Smooth muscle cell (in vitro differentiated cells): ENCODE measurements around the gene MTPN. TPM values are rescaled to one million over a fixed set of nuclear protein-coding genes. Genes with fewer than 3 reads are reported as not detected.

ENCODE experiments used
- DNase-seq: peaks from one replicate; lab custom pipeline; 2025; ENCODE audit not compliant: unreplicated experiment; lab: John Stamatoyannopoulos, UW
- H2AFZ ChIP-seq: fragments of 200-600 bp; sonication (generic); 2 replicates; pipeline ENCODE4 v1.6.0; 2016; ENCODE audit warnings: antibody characterized with exemption, low read depth, mild to moderate bottlenecking
- H3F3A ChIP-seq: fragments of 200-600 bp; sonication (generic); 2 replicates; pipeline ENCODE4 v1.6.0; 2017; ENCODE audit warnings: antibody characterized with exemption, low read depth
- H3K27ac ChIP-seq: fragments of 200-600 bp; sonication (generic); 2 replicates; pipeline ENCODE4 v1.5.1; 2016; ENCODE audit warnings: low read depth, mild to moderate bottlenecking
- H3K27me3 ChIP-seq: fragments of 200-600 bp; sonication (generic); 2 replicates; pipeline ENCODE4 v1.6.1; 2016; ENCODE audit warnings: low read depth, mild to moderate bottlenecking
- H3K36me3 ChIP-seq: fragments of 200-600 bp; sonication (generic); 2 replicates; pipeline ENCODE4 v1.5.1; 2016; ENCODE audit warnings: low read depth
- H3K4me1 ChIP-seq: fragments of 200-600 bp; sonication (generic); 2 replicates; pipeline ENCODE4 v1.5.1; 2016; ENCODE audit warnings: low read depth
- H3K4me2 ChIP-seq: fragments of 200-600 bp; sonication (generic); 2 replicates; pipeline ENCODE4 v1.6.0; 2016; ENCODE audit warnings: mild to moderate bottlenecking
- H3K4me3 ChIP-seq: fragments of 200-600 bp; sonication (generic); 2 replicates; pipeline ENCODE4 v1.5.1; 2016; ENCODE audit warnings: mild to moderate bottlenecking
- H3K79me2 ChIP-seq: fragments of 200-600 bp; sonication (generic); 2 replicates; pipeline ENCODE4 v1.6.0; 2016; ENCODE audit warnings: low read depth, mild to moderate bottlenecking
- H3K9ac ChIP-seq: fragments of 200-600 bp; sonication (generic); 2 replicates; pipeline ENCODE4 v1.6.0; 2016; ENCODE audit warnings: low read depth
- H3K9me3 ChIP-seq: fragments of 200-600 bp; sonication (generic); replicated peaks from 2 replicates; pipeline ENCODE4 v1.5.1; 2016; ENCODE audit warnings: low read depth
- H4K20me1 ChIP-seq: fragments of 200-600 bp; sonication (generic); 2 replicates; pipeline ENCODE4 v1.6.0; 2016; ENCODE audit warnings: low read depth
- WGBS: methylation state at CpG from one replicate; pipeline ENCODE4 v1.1.7; 2016; ENCODE audit warnings: low lambda C conversion rate; 5-methylcytosine and 5-hydroxymethylcytosine counted together
- polyA plus RNA-seq: library from polyadenylated mRNA; unstranded; fragments of >200 nt; fragmentation: Nextera tagmentation; extraction: Ambion mirVana; gene quantifications from 2 replicates; pipeline ENCODE4 v1.2.1, GENCODE V29; 2016
- total RNA-seq: library from RNA; depleted of rRNA; stranded (reverse); fragments of >200 nt; gene quantifications from 2 replicates; pipeline ENCODE4 v1.2.3, GENCODE V29; 2014
- TF ChIP-seq, protein P1 (sequence below): fragments of 200-600 bp; sonication (generic); IDR thresholded peaks from 2 replicates; pipeline ENCODE4 v1.5.1; 2017; ENCODE audit warnings: borderline replicate concordance, mild to moderate bottlenecking, antibody characterized with exemption; ENCODE audit not compliant: insufficient read depth, poor library complexity, severe bottlenecking

Gene MTPN
- total and polyA plus RNA-seq, 2 experiments from 2014 or later: 36.4 to 138 TPM

DNA sequence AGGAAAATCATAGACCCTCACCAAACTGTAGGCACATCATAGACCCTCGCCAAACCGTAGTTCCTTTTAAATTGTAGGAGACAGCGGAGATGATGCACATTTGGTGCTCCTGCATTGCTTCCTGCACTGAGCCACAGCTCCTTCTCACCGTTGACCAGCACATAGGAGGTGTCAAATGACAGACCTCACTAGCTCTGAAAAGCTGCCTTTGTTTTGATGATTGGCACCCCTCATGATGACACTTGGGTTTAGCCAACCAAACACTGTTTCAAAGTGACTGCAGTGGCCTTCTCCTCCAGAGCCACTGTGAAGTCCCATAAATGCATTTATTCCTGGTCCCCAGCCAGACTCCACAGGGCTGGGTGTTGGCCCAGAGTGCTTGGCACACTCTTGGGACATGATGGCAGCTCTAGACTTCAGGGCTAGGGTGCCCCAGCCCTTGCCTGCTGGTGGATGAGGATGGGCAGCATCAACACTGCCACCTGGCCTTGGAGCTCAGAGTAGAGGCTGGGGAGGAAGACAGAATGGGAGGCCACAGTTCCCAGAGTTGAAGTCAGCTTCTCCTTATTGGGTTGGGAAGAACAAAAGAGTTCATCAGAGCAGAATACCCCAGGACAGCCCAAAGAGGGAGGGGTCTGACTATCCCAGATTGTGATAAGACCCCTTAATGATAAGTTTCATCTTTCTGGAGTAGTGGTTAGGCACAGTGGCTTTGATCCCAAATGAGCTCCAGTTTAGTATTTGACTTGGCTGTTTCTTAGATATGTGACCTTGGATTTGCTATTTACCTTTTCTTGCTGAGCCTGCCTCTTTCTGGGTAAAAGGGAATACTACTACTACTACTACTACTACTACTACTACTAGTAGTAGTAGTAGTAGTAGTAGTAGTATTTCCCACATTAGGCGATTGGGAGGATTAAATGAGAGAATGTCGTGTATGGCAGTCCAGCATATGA lies 75.3 kb downstream of the MTPN start:
- Histone ChIP-seq H3K36me3 (no peaks in the 10 kb centered on the region), H3F3A (no peaks in the 10 kb centered on the region), H3K4me3 (no peak overlapping the region), H3K4me1 (no peaks in the 10 kb centered on the region), H3K79me2 (no peaks in the 10 kb centered on the region), H3K4me2 (no peak overlapping the region), H3K27me3 (no peaks in the 10 kb centered on the region), H4K20me1 (no peaks in the 10 kb centered on the region), H3K9me3 (no peaks in the 10 kb centered on the region), H3K27ac (no peak overlapping the region), H2AFZ (no peak overlapping the region), H3K9ac (no peak overlapping the region)
- TF ChIP-seq, protein P1, sequence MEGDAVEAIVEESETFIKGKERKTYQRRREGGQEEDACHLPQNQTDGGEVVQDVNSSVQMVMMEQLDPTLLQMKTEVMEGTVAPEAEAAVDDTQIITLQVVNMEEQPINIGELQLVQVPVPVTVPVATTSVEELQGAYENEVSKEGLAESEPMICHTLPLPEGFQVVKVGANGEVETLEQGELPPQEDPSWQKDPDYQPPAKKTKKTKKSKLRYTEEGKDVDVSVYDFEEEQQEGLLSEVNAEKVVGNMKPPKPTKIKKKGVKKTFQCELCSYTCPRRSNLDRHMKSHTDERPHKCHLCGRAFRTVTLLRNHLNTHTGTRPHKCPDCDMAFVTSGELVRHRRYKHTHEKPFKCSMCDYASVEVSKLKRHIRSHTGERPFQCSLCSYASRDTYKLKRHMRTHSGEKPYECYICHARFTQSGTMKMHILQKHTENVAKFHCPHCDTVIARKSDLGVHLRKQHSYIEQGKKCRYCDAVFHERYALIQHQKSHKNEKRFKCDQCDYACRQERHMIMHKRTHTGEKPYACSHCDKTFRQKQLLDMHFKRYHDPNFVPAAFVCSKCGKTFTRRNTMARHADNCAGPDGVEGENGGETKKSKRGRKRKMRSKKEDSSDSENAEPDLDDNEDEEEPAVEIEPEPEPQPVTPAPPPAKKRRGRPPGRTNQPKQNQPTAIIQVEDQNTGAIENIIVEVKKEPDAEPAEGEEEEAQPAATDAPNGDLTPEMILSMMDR: no peak
- 89% methylated on average over 6 of the region's 6 CpGs for WGBS
- DNase-seq: no peak

DNA sequence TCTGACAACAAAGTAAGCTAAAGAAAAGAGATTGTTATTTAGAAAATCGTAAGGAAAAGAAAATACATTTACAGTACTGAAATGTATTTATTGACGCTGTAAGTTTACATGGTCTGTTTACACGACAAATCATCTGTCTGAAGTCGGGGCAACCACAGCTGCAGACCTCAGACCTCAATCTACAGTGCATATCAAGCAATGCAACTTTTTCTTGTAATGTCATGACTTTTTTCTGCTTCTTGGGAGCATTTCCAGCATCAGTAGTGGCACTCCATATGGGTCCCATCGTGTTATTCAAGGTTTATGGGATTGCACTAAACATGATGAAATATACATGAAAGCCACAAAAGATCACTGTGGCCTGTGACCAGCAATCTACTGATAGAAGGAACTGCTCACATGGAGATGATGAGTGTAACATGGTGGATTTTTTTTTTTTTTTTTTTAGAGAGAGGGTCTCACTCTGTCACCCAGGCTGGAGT lies 77.1 kb downstream of the MTPN start:
- H3F3A ChIP-seq: no peaks in the 10 kb centered on the region
- H2AFZ ChIP-seq: no peak overlapping the region
- no peak for DNase-seq
- no peak overlapping the region for H3K9ac ChIP-seq
- no peaks in the 10 kb centered on the region for H3K9me3 ChIP-seq
- no peaks in the 10 kb centered on the region for H3K36me3 ChIP-seq
- no peaks in the 10 kb centered on the region for H4K20me1 ChIP-seq
- H3K4me1 ChIP-seq: no peaks in the 10 kb centered on the region
- TF ChIP-seq, protein P1: no peak
- H3K27ac ChIP-seq: no peak overlapping the region
- no peaks in the 10 kb centered on the region for H3K79me2 ChIP-seq
- H3K27me3 ChIP-seq: no peaks in the 10 kb centered on the region
- WGBS: 78% methylated on average over 5 of the region's 5 CpGs
- H3K4me3 ChIP-seq: no peak overlapping the region
- no peak overlapping the region for H3K4me2 ChIP-seq

DNA sequence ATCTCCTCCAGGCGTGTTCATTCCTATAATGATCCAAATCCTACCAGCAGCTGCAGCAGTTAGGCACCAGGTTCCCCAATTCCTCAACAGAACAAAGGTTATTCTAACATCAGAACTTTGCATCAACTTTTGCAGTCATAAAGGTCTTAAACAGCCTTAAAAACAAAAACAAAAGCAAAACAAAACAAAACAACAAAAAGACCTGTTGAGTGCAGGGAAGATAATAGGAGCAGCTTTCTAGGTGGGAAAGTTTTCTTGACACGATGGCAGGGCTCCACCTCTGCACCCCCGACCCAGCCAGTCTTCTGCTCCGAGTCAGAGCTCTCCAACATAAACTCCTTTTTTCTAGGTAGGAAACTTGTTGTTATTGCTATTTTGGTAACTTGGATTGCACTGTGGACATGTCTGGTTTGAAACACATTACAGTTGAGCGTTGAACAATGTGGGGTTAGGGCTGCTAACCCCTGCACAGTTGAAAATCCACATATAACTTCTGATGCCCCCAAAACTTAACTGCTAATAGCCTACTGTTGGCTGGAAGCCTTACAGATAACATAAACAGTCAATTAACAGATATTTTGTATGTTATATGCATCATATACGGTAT lies 77.6 kb downstream of the MTPN start:
- DNase-seq: no peak
- TF ChIP-seq, protein P1: no peak

More for the DNA sequence above, 77.6 kb downstream of the MTPN start:
- no peaks in the 10 kb centered on the region for H3K36me3 ChIP-seq
- no peaks in the 10 kb centered on the region for H3K79me2 ChIP-seq
- no peak overlapping the region for H3K9ac ChIP-seq
- H3K4me2 ChIP-seq: no peak overlapping the region
- H3K27me3 ChIP-seq: no peaks in the 10 kb centered on the region
- WGBS: 77% methylated on average over 6 of the region's 6 CpGs
- no peaks in the 10 kb centered on the region for H3K4me1 ChIP-seq
- no peak overlapping the region for H3K4me3 ChIP-seq
- H3F3A ChIP-seq: no peaks in the 10 kb centered on the region
- no peak overlapping the region for H3K27ac ChIP-seq
- no peaks in the 10 kb centered on the region for H4K20me1 ChIP-seq
- no peaks in the 10 kb centered on the region for H3K9me3 ChIP-seq
- H2AFZ ChIP-seq: no peak overlapping the region
